SW480 (cell line): ENCODE measurements around the gene SLC39A10.
"Not testable (repeated sequence)": the region's sequence is repeated elsewhere in the genome, so short reads cannot be mapped to it uniquely, and the experiment has no call there.

Experiments
- DNase-seq: peaks from one replicate; pipeline ENCODE4 v3.0.0-alpha.2; 2016; ENCODE audit warnings: low spot score

Gene SLC39A10

DNA sequence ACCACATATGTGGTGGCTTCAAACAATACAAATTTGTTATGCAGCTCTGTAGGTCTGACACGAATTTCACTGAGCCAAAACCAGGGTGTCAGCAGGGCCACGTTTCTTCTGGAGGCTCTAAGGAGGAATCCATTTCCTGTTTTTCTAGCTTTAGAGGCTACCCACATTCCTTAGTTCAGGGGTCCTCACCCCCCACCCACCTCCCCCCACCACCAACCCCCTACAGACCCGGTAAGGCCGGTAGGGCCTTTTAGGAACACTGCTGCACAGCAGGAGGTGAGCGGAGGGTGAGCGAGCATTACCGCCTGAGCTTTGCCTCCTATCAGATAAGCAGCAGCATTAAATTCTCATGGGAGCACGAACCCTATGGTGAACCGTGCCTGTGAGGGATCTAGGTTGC, 10.6 kb upstream of the SLC39A10 start:
- DNase-seq: no peak

DNA sequence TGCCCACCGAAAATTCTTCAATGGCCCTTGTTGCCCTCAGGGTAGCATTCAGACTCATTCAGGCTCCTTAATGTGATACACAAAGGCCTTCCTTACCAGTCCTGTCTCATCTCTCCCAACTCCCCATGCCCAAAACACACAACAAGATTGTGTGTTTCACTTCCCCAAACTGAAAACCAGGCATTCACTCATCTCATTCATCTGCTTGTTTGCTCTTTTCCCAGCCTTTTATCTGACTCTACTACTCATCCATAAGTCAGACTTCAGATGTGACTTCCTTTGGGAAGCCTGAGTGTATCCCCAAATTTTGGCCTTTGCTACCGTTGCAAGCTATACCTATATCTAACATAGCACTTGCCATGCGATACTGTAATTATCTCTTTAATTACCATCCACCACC, 9.7 kb upstream of the SLC39A10 start:
- DNase-seq: no peak

DNA sequence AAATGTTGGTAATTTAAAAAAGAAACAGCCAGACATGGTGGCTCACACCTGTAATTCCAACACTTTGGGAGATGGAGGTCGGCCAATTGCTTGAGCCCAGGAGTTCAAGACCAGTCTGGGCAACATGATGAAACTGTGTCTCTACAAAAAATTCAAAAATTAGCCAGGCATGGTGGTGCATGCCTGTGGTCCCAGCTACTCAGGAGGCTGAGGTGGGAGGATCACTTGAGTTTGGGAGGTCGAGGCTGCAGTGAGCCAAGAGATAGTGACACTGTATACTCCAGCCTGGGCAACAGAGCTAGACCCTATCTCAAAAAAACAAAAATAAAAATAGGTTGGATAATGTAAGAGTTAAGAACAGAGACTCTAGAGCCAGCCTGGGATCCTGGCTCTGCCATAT, 8.7 kb upstream of the SLC39A10 start:
- not testable (repeated sequence) for DNase-seq

DNA sequence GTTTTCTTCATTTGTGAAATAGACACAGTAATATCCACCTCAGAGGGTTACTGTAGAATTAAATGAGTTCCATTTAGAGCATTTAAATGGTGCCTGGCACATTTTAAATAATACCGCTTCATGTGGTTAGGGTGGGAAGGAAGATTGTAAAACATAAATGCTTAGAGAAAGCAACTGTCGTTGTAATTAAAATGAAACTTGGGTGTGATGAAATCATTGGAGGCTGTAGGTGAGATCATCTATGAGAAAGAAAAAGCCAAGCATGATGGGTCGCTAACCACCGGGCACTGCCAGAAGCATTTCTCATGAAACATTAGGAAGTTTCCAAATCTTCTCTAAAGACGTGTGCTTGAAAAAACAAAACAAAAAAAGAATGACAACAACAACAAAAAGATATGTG, 8.2 kb upstream of the SLC39A10 start:
- peak; percentile 27 for DNase-seq

DNA sequence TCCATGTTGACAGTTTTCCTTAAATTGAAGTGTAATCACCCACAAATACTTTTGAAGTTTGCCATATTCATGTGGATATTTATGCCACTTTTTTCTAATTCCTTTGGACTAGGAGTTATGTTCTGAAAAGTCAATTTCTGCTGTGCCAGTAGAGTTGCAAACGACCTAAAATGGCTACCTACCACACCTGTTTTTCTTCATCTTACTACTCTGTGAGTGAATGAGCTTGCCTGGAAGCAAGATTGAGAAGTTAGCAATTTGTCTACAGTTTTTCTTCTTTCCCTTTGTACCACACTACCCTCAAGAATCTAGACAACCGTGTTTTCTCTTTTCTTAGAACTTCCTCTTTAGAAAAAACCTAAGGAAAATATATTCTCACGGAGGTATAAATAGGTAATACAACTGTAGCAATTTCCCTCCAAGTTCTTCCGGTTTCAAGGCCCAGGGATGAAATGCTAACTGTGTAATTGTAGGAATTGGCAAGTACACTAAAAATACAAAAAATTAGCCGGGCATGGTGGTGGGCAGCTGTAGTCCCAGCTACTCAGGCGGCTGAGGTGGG, 7.3 kb upstream of the SLC39A10 start:
- DNase-seq: no peak

DNA sequence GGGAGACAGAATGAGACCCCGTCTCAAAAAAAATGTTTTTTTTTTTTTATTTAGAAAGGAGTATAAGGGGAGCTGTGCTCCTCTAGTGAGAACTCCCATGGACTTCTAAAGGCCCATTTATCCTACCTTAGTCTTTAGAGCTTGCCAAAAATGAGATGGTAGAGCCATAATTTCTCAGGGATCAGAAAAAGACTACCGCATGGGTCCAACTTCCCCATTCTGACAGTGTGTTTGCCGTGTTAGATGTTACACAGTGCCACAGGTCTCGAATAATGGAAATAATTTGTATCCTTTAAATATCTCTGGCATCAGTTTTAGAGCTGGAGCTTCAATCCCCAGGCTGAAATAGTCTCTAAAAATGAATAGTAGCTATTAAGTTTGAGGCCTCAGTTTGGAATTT, 6.0 kb upstream of the SLC39A10 start:
- DNase-seq: no peak

DNA sequence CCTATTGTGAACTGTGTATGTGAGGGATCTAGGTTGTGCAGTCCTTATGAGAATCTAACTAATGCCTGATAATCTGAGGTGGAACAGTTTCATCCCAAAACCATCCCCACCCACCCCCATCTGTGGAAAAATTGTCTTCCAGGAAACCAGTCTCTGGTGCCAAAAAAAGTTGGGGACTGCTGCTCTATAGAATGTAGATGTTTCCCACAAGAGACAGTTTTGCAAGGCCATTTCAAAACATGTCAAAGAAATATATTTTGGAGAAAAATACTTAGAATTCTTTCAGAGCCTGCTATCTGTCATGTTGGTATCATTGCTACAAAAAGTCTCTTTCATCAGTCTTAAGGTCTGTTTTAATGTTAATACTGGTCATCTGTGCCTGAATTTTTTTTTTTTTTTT, 4.1 kb upstream of the SLC39A10 start:
- no peak for DNase-seq

DNA sequence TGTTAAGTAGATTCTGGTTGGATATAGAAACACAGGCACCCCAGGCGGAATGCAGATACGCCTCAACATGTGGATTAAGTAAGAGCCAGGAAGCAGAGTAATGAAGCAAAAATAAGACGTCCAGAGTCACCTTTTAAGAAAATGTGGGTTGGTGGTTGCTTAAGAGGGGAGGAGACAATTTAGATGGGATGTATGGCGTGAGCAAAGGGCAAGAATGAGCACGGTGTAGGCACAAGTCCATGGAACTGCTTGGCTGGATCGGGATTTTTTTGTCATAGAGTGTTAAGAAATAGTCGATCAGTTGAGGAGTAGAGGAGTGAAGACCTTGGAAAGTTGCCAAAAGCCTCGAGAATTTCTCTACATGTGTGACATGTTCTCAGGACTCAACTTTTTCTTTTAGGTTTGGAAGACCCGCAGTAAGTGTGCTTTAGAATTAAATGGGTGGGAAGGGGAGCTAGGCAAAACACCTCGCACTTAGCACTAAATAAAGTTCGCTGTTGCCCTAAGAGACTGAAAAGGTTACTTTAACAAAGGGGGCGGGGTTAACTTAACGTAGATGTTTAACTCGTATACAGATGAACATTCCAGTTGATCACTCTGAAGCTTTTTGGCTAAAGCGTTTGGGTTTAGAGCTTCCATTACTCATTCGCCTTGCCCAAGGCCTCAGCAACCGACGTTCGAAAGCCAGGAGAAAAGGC, 716 bp upstream of the SLC39A10 start:
- DNase-seq: no peak

DNA sequence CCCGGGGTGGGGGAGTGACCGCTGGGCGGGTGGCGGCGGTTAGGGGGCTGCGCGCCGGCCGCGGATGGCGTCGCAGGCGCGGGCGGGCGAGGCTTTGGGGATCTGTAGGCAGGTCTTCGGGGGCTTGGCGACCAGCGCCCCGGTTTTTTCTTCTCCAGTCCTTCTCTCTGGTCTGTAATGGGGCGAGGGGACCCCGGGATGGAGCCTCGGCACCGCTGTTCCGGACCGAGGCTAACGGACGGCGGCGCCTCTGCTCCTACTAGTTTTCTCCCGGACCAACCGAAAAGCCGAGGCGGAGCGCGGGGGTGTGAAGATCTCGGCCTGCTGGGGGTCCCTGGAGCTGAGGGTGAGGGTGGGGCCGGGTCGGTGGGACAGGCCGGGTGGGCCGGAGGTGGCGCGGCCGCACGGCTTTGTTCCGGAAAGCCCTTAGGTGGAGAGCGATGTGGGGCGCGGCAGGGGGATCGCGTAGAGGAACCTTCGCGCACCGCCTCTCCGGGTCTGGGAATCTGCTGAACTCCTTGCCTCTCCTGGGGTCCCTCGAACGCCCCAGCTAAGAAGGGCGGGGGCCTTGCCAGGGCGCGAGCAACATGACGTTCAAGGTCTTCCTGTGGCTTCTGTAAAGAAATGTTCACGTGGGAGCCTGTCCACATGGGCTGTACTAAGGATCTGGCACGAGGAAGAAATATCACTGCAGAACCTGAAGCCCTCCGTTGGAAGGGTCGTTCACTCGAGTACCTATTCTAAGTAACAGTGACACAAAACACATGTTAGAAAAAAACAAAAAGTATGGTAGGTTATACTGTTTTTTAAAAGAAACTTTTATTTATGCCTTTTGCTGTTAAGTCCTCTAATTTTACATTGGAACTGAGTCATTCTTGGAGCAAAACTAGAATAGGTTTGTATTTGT, 861 bp downstream of the SLC39A10 start:
- peak; percentile 77 for DNase-seq

DNA sequence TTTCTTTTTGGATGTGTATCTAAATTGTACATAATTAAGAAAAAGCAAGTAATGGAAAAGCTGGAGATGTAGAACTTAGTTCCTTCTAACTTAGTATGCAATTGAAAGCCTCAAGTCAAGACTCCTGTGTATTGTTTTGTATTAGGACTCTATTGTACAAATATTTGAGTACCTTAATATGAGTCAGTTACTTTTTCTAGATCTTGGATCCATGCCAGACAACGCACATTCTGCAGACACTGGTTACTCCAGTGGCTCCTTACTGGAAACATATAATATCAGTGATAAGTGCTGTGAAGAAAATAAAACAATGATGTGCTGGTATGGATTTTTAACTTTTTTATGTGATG, 1.5 kb downstream of the SLC39A10 start:
- DNase-seq: peak; percentile 58

DNA sequence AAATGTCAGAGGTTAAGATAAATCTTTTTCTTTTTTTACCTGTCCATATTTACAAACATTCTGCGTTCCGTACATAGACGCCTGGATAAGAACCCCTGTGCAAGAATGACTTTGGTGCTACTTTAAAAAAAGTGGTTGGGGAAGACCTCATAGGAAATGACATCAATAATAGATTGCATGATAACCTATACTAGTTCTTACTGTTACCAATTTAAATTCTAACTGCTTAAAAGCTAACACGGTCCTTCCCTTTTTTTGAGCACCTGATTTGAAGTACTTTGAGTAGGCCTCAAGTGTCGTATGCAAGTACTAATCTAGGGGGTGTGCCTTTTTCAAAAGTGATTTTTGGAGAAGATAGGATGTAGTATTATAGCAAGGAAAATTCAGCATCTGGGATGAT, 2.1 kb downstream of the SLC39A10 start:
- DNase-seq: peak; percentile 20

DNA sequence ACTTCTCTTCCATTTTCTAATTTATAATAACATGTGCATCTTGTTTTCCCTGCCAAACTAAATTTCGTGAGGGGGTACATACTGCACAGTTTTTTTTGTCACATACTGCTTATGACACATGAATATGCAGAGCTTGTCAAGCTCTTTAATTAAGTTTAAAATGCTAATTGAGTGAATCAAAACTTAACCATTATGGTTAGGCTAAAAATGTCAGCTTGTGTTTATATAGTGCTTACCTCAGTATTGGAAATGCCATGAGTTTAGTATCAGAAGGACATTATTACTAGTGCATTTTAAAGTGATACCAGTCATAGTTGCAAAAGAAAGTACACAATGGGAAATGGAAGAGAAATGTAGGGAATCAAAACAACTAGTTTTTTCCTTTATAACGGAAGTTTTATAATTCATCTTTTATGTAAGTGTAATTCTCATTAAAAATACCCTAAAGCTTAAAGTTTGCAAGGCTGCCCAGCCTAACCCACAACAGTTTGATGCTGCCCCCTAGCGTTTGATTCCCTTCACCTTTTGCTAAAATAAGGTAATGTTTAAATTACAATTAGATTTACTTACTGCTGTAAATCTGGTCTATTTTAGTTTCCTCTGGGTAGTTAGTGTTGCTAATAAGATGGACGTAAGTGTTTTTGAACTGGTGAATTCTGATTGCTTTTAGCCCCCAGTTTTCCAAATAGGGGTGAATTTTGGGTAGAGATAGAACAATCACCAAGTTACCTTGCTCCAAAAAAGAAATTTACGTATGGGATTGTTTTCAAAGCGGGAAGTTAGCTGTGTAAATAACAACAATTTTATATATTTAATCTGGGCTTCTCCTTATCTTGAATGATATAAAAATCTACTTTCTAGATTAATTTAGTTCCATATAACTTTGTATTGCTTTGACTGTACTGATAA, 3.2 kb downstream of the SLC39A10 start:
- peak; percentile 43 for DNase-seq

DNA sequence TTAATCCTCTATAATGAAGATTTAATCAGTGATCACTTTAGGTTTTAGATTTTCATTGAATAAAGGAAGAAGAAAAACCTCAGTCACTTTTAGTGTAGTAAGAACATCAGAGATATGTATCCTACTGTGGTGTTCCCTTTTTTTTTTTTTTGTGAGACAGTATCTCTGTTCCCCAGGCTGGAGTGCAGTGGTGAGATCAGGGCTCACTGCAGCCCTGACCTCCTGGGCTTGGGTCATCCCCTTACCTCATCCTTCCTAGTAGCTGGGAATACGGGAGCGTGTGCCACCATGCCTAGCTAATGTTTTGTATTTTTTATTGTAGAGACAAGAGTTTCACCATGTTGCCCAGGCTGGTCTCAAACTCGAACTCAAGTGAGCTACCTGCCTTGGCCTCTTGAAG, 5.1 kb downstream of the SLC39A10 start:
- DNase-seq: no peak

DNA sequence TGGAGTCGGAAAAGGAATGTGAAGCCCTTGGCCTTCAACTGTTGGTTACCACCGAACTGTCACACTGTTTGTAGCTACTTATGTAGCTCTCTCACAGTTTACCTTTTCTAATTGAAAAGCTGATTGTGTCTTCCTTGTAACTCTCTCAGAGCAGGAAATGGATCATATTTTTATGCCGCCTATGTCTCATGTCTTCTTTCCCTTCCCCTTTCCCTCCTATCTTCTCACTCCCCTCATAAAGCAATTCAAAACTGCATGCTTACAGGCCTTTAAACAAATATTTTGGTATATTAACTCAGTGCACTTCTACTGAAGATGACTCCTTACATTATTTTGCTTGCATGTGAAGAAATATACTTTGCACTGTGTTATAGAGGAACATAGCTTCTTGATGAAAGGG, 6.0 kb downstream of the SLC39A10 start:
- DNase-seq: no peak

DNA sequence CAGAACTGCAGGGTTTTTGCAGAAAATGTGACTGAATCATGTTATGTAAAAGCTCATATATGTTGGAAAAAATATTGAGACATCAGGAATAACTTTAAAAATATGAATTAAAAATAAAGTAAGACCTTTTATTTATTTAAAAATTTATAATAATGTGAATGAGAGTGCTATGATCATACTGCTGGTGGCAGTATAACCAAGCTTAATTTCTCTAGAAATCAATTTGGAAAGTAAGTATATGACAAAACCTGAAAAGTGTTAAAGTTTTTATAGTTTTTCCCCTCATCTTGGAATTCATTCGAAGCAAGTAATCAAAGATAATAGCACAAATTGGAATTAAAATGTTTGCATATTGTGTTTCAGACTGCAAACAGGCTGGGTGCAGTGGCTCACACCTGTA, 7.5 kb downstream of the SLC39A10 start:
- DNase-seq: no peak

DNA sequence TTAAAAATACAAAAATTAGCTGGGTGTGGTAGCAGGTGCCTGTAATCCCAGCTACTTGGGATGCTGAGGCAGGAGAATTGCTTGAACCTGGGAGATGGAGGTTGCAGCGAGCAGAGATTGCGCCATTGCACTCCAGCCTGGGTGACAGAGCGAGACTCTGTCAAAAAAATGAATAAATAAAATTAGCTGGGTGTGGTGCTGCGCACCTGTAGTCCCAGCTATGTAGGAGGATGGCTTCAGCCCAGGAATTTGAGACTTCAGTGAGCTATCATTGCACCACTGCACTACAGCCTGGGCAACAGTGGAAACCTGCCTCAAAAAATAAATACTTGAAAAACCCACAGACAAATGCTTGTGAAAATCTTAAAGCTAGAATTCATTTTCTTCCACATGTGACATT, 8.1 kb downstream of the SLC39A10 start:
- DNase-seq: not testable (repeated sequence)

DNA sequence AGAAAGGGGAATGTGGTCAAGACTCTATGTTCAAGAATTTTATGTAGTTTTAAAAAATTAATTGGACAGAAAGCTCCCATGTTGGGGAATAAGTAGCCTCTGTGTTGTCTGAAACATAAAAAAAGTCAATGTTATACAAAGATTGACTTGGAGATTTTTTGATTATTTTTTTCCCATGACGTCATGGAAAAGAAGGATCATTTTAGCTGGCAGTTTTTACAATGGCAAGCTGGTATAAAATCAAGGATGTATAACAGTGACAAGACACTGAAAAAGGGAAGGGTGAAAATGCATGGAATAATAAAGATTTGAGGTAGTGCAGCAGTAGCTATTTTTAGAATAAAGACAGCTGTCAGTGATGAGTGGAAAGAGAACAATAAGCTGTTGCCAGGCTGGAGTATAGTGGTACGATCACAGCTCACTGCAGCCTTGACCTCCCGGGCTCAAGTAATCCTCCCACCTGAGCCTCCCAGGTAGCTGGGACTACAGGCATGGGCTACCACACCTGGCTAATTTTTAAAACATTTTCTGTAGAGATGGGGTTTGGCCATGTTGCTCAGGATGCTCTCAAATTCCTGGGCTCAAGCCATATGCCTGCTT, 9.2 kb downstream of the SLC39A10 start:
- DNase-seq: no peak

DNA sequence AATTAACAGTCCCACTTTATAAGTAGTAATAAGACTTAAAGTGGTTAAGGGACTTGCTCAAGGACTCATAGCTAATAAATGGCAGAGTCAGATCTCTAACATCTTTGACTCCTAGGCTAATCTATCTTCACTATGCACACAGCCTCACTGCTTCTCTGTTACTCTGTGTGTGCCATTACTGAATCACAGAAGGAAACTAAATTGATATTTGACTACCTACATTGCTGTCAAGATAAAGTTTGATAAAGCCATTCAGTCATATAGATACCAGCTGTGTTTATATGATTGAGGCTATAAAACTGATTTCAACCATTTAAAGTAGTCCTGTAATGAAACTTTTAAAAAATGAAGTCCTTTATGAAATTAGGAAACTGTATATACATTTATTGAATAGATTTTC, 10.9 kb downstream of the SLC39A10 start:
- DNase-seq: no peak

DNA sequence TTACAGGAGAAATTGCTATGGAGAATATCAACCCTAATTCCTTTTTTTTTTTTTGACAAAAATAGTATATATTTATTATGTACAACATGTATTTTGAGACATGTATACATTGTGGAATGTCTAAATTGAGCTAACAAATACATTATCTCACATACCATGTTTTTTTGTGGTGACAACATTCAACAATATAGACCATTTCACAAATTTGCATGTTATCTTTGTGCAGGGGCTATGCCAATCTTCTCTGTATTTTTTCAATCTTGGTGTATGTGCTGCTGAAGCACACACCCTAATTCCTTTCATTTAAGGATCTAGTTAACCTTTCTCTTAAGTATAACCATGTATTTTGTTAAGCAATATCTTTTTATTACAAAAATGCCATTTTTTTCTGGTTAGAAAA, 13.2 kb downstream of the SLC39A10 start:
- DNase-seq: no peak

DNA sequence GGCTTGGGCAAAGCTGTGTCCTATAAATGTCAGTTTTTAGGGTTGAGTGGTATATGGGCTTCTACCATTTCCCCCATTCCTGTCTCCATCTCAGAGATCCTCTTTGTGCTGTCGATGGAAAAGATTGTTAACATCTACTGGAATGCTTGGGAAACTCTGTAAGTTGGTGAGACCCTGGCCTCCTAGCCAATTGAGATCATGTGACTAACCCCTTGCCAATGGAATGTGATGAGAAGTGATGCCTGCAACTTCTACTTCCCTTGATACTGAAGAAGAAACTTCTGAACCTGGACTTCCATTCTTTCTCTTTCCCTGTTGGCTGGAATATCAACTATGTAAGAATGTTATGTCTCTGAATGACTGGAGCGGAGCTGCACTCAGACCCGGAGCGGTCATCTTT, 14.5 kb downstream of the SLC39A10 start:
- DNase-seq: no peak

DNA sequence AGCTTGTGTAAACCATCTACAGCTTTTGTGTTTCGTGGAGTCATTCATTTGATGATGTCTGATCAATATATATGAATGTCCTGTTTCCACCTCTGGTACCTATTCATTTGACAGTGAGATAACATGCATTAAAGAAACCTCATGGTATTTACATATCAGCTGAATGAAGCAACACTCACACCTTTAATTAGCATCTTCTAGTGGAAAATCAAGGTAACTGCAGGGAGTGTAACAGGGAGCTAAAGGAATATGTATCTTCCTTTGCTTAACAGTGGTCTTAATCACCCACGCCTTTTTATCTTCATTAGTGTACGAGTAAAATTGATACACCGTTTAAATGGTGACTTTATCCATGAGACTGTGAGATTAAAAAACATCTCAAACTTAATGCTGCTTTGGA, 15.6 kb downstream of the SLC39A10 start:
- peak; percentile 31 for DNase-seq
